Ovary (tissue), 3 donors: ENCODE measurements around the gene GLTP.

Experiments
- EP300 ChIP-seq: sonication (generic); formaldehyde crosslinking; IDR thresholded peaks from one replicate; pipeline ENCODE4 v1.6.1; 2017; ENCODE audit warnings: antibody characterized with exemption
- POLR2A ChIP-seq: fragments of 450-650 bp; IDR thresholded peaks from one replicate; pipeline ENCODE4 v1.6.1; 2017; ENCODE audit warnings: antibody characterized with exemption, mild to moderate bottlenecking, moderate library complexity
- TF ChIP-seq, protein P1 (sequence below), 3 donors: fragments of 450-650 bp in 2 of 3; fragments of 200-600 bp in 1 of 3; IDR thresholded peaks; one replicate each; pipeline versions ENCODE4 v1.5.1 to v1.8.0; 2016 to 2022; ENCODE audit warnings: antibody characterized with exemption in 3 of 3, mild to moderate bottlenecking in 1 of 3
- donor health status: DM: no; HTN: no; CAD: no.

DNA sequence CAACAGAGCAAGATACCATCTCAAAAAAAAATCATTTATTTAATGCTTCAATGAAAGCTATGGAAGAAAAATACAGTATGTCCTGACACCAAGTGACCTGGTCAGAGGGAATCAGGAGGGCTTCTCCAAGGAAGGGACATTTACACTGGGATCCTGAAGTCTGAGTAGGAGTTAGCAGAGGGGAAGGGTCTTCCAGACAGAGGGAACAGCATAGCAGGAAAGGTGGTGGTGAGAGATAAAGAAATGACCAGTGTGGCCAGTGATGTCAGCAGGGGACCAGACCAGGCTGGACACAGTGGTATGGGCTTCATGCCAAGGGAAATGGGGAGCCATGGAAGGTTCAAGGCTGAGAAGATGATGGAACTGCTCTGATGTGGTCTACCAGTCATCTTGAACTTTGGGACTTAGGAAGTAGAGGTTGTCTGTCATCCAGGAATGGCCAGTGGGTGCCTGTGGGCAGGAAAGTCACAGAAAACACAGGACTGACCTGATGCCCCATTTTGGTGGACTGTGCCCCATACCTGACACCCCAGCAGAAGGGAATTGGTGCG, 11.9 kb upstream of the GLTP start:
- TF ChIP-seq, protein P1, sequence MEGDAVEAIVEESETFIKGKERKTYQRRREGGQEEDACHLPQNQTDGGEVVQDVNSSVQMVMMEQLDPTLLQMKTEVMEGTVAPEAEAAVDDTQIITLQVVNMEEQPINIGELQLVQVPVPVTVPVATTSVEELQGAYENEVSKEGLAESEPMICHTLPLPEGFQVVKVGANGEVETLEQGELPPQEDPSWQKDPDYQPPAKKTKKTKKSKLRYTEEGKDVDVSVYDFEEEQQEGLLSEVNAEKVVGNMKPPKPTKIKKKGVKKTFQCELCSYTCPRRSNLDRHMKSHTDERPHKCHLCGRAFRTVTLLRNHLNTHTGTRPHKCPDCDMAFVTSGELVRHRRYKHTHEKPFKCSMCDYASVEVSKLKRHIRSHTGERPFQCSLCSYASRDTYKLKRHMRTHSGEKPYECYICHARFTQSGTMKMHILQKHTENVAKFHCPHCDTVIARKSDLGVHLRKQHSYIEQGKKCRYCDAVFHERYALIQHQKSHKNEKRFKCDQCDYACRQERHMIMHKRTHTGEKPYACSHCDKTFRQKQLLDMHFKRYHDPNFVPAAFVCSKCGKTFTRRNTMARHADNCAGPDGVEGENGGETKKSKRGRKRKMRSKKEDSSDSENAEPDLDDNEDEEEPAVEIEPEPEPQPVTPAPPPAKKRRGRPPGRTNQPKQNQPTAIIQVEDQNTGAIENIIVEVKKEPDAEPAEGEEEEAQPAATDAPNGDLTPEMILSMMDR (IDR thresholded peaks at IDR 0.05) = no peak
- TF ChIP-seq POLR2A (no peak), EP300 (no peak)
